Suprapubic skin (tissue), 4 donors: ENCODE data around the gene TNNT2. TPM values are rescaled to one million over a fixed set of nuclear protein-coding genes. Genes with fewer than 3 reads are reported as not detected.

Experiments used
- DNase-seq, 2 donors: peaks; one replicate each; pipeline ENCODE4 v3.0.0-alpha.2; 2019; ENCODE audit warnings: low spot score in 2 of 2
- H3K27ac ChIP-seq: fragments of 200-600 bp; sonication (generic); one replicate; pipeline ENCODE4 v1.5.1; 2019
- H3K27me3 ChIP-seq: fragments of 200-600 bp; sonication (generic); one replicate; pipeline ENCODE4 v1.5.1; 2019
- H3K36me3 ChIP-seq: fragments of 200-600 bp; sonication (generic); one replicate; pipeline ENCODE4 v1.5.1; 2019
- H3K4me1 ChIP-seq: fragments of 200-600 bp; sonication (generic); one replicate; pipeline ENCODE4 v1.5.1; 2019
- H3K4me3 ChIP-seq: fragments of 200-600 bp; sonication (generic); one replicate; pipeline ENCODE4 v1.5.1; 2019; ENCODE audit warnings: mild to moderate bottlenecking
- H3K9me3 ChIP-seq: fragments of 200-600 bp; sonication (generic); one replicate; pipeline ENCODE4 v1.5.1; 2019
- EP300 ChIP-seq: sonication (generic); formaldehyde crosslinking; IDR thresholded peaks from one replicate; pipeline ENCODE4 v1.6.1; 2017; ENCODE audit warnings: antibody characterized with exemption
- POLR2A ChIP-seq, 2 donors: fragments of 450-650 bp; IDR thresholded peaks; one replicate each; pipeline ENCODE4 v1.6.1; 2017; ENCODE audit warnings: antibody characterized with exemption in 2 of 2, mild to moderate bottlenecking in 2 of 2, moderate library complexity in 2 of 2
- POLR2AphosphoS5 ChIP-seq, 3 donors: sonication (generic); formaldehyde crosslinking; IDR thresholded peaks; one replicate each; pipeline ENCODE4 v1.6.1; 2017; ENCODE audit warnings: antibody characterized with exemption in 3 of 3
- WGBS: methylation state at CpG from one replicate; pipeline ENCODE4 v1.1.5; 2018; 5-methylcytosine and 5-hydroxymethylcytosine counted together
- total RNA-seq, 4 donors: library from RNA; depleted of rRNA; stranded (reverse); fragments of >200 nt; gene quantifications; one replicate each; pipeline ENCODE4 v1.1.0, GENCODE V29; 2016
- TF ChIP-seq, protein P1 (sequence below), 2 donors: fragments of 200-600 bp in 1 of 2; fragments of 450-650 bp in 1 of 2; sonication (generic) in 1 of 2; IDR thresholded peaks; one replicate each; pipeline ENCODE4 v1.5.1; 2016 to 2019; ENCODE audit warnings: antibody characterized with exemption in 2 of 2, mild to moderate bottlenecking in 1 of 2, moderate library complexity in 1 of 2

TNNT2 gene
- total RNA-seq, 4 donors from 2014 or later: 7.9 to 54.6 (median 19.0) TPM

DNA sequence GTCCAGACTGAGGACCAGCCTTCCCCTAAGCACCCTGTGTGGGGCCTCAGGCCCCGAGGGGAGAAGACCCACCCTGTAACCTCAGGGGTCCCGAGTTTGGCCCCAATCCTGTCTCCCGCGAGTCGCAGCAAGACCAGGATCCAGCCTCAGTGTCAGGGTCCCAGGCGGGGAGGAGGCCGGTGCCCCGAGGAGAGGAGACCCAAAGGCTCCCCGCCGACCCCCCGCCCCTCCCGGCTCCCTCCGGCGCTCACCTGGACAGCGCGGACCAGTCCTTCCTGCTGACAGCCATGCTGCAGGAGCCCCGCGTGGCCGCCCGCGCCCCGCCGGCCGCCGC is 21.5 kb upstream of the TNNT2 start, which contains the start of gene LAD1:
Gene LAD1, minus strand, starts transcription at position 307 of the 334 bp plus-strand sequence. Its CDS starts 18 bp downstream, at position 289.
- Histone ChIP-seq H3K9me3 (no peaks in the 10 kb centered on the region), H3K4me3 (peak within 1 kb of the TSS; percentile 52), H3K27me3 (peaks cover 25% of the 10 kb centered on the region), H3K4me1 (peaks cover 60% of the 10 kb centered on the region), H3K27ac (peak within 1 kb of the TSS; percentile 94), H3K36me3 (no peaks in the 10 kb centered on the region)
- no peak for DNase-seq
- WGBS: 4% methylated on average over 17 of the region's 25 CpGs
- TF ChIP-seq POLR2A (IDR thresholded peaks at IDR 0.05) (no peak), POLR2AphosphoS5 (IDR thresholded peaks at IDR 0.05) (no peak), EP300 (no peak)
- TF ChIP-seq, protein P1, sequence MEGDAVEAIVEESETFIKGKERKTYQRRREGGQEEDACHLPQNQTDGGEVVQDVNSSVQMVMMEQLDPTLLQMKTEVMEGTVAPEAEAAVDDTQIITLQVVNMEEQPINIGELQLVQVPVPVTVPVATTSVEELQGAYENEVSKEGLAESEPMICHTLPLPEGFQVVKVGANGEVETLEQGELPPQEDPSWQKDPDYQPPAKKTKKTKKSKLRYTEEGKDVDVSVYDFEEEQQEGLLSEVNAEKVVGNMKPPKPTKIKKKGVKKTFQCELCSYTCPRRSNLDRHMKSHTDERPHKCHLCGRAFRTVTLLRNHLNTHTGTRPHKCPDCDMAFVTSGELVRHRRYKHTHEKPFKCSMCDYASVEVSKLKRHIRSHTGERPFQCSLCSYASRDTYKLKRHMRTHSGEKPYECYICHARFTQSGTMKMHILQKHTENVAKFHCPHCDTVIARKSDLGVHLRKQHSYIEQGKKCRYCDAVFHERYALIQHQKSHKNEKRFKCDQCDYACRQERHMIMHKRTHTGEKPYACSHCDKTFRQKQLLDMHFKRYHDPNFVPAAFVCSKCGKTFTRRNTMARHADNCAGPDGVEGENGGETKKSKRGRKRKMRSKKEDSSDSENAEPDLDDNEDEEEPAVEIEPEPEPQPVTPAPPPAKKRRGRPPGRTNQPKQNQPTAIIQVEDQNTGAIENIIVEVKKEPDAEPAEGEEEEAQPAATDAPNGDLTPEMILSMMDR (IDR thresholded peaks at IDR 0.05): no peak

DNA sequence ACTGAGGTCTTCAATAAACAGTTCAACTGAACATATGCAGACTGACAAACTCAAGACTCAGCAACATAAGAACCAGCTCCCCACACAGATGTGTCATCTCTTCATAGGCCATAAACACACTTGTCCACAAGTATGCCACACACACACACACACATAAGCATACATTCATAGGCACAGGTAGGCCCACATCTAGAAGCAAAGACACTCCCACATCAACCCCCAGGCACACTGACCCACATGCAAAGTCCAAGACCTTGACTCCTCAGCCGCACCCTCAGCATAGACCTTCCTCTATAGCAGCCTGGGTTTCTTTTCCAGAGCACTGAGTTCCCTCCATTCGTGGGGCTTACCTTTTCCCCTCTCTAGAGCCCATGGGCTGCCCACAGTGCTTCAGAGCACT is 20.2 kb upstream of the TNNT2 start:
- H3K27me3 ChIP-seq: peaks cover 22% of the 10 kb centered on the region
- peak overlapping the region; percentile 94 for H3K27ac ChIP-seq
- H3K9me3 ChIP-seq: no peaks in the 10 kb centered on the region
- WGBS: 54% methylated on average over 2 of the region's 2 CpGs
- no peaks in the 10 kb centered on the region for H3K36me3 ChIP-seq
- TF ChIP-seq POLR2AphosphoS5 (IDR thresholded peaks at IDR 0.05) (no peak), EP300 (no peak), POLR2A (IDR thresholded peaks at IDR 0.05) (no peak)
- TF ChIP-seq, protein P1 (IDR thresholded peaks at IDR 0.05): no peak
- H3K4me3 ChIP-seq: peak overlapping the region; percentile 52
- peaks cover 59% of the 10 kb centered on the region for H3K4me1 ChIP-seq
- DNase-seq: no peak

DNA sequence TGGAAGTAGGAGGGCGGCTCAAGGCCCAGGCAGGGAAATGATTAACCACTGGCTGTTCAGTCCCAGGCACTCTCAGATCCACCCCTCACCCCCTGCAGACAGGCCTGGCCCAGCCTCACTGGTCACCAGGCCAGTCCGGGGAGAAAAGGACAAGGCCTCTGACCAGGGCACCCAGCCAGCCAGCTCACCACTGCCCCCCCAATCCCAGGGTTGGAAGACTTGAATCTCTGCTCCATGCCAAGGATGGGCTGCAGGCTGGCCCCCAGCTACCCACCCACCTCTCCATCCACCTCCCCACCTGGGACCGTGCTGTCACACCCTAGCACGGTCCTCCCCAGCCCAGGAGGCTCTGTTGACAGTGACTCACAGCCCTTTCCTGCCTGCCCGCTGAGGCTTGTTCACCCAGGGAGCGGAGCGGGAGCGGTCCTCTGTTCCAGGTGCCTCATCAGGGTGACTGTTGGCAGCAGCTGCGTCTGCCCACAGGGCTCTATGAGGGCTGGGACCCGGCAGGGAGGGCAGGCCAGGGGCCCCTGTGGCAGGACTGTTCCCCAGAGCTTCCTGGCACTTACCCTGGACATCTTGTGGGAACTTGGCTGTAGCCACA is 19.5 kb upstream of the TNNT2 start:
- Histone ChIP-seq H3K4me1 (peaks cover 65% of the 10 kb centered on the region), H3K9me3 (no peaks in the 10 kb centered on the region), H3K4me3 (peak overlapping the region; percentile 52), H3K36me3 (no peaks in the 10 kb centered on the region), H3K27me3 (peaks cover 22% of the 10 kb centered on the region), H3K27ac (peak overlapping the region; percentile 94)
- WGBS: 55% methylated on average over 10 of the region's 10 CpGs
- TF ChIP-seq, protein P1 (IDR thresholded peaks at IDR 0.05): no peak
- peak in 1 of 3 donors; percentile 36 for TF ChIP-seq POLR2AphosphoS5 (IDR thresholded peaks at IDR 0.05)
- peak in 1 of 2 donors; percentile 75 for DNase-seq

DNA sequence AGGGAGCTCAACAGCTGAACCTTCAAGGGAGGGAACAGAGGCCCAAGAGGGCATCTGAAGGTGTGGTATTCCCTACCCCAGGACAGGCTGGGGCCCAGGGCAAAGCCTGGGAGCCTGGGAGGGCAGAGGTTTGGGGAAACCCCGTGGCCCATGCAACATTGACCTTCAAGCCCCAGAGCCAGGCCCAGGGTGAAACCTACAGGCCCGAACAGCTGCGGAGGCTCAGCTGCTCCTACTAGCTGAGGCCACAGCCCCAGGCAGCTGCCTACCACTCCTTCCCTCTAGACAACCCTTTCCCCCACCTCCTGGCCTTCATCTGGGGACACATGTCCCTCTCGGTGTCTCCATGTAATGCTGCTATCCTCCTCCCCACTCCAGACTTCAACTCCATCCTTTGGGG is 18.5 kb upstream of the TNNT2 start:
- WGBS: 94% methylated on average over 4 of the region's 4 CpGs

DNA sequence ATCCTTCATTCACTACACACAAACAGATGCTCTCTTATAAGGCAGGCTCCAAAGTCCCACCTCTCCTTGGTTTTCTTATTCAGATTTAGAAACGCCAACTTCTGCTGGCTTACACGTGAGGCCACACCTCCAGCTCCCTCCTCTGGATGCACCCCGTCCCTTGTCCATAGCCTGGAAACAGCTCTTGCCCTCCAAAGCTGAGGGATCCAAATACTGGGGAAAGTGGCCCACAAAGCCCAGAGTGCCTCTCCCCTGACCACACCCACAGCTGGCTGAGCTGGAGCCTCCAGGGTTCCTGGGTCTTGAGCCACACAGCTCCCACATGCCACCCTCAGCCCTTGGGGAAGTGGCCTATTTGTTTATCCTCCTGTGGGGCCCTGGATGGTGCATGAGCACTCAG is 17.1 kb upstream of the TNNT2 start:
- H3K4me1 ChIP-seq: peaks cover 54% of the 10 kb centered on the region
- DNase-seq: no peak
- peaks cover 14% of the 10 kb centered on the region for H3K27me3 ChIP-seq
- WGBS: 49% methylated on average over 3 of the region's 3 CpGs
- H3K36me3 ChIP-seq: no peaks in the 10 kb centered on the region
- no peaks in the 10 kb centered on the region for H3K9me3 ChIP-seq
- H3K4me3 ChIP-seq: no peak overlapping the region
- TF ChIP-seq POLR2A (IDR thresholded peaks at IDR 0.05) (no peak), POLR2AphosphoS5 (IDR thresholded peaks at IDR 0.05) (no peak), EP300 (no peak)
- H3K27ac ChIP-seq: no peak overlapping the region

More for the DNA sequence above, 18.5 kb upstream of the TNNT2 start:
- Histone ChIP-seq H3K9me3 (no peaks in the 10 kb centered on the region), H3K4me1 (peaks cover 68% of the 10 kb centered on the region), H3K4me3 (no peak overlapping the region), H3K27me3 (peaks cover 22% of the 10 kb centered on the region), H3K36me3 (no peaks in the 10 kb centered on the region), H3K27ac (peak overlapping the region; percentile 19)
- no peak for DNase-seq
- TF ChIP-seq POLR2A (IDR thresholded peaks at IDR 0.05) (no peak), EP300 (no peak), POLR2AphosphoS5 (IDR thresholded peaks at IDR 0.05) (no peak)
- TF ChIP-seq, protein P1 (IDR thresholded peaks at IDR 0.05): no peak
